ENCODE data around the gene LAMA2. TPM values are rescaled to one million over a fixed set of nuclear protein-coding genes. Genes with fewer than 3 reads are reported as not detected.

Gene LAMA2
- total RNA-seq, 1 donor = 9.4 TPM

DNA sequence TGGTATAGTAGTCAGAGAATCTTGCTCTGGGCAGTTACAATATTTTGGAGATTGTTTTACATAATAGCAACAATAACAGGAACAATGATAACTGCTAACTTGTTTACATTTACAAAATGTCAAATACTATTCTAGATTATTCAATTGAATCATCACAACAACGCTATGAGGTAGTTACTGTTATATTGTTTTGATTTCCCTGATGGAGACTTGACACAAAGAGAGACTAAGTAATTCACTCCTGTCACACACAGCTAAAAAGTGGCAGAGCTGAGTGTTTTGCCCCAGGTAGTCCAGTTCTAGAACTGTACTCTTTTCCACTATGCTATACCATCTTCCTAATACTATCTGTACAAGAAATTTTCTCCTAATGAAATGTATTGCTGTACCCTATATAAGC lies 356.1 kb downstream of the LAMA2 start:
- Histone ChIP-seq H4K20me1 (ENCODE audit: insufficient read depth, low read length) (no peaks in the 10 kb centered on the region), H3K4me1 (ENCODE audit: insufficient read depth, low read length) (no peaks in the 10 kb centered on the region), H3K4me3 (ENCODE audit: insufficient read depth, low read length) (no peak overlapping the region), H3K9me3 (ENCODE audit: low read depth, low read length) (no peaks in the 10 kb centered on the region), H2AFZ (ENCODE audit: low read length) (no peak overlapping the region), H3K79me2 (ENCODE audit: insufficient read depth, low read length) (no peaks in the 10 kb centered on the region), H3K4me2 (ENCODE audit: insufficient read depth, low read length) (no peak overlapping the region), H3K27me3 (ENCODE audit: insufficient read depth, low read length) (no peaks in the 10 kb centered on the region), H3K36me3 (ENCODE audit: insufficient read depth, low read length) (no peaks in the 10 kb centered on the region), H3K27ac (ENCODE audit: low read depth, low read length) (no peak overlapping the region)
- TF ChIP-seq, protein P1, sequence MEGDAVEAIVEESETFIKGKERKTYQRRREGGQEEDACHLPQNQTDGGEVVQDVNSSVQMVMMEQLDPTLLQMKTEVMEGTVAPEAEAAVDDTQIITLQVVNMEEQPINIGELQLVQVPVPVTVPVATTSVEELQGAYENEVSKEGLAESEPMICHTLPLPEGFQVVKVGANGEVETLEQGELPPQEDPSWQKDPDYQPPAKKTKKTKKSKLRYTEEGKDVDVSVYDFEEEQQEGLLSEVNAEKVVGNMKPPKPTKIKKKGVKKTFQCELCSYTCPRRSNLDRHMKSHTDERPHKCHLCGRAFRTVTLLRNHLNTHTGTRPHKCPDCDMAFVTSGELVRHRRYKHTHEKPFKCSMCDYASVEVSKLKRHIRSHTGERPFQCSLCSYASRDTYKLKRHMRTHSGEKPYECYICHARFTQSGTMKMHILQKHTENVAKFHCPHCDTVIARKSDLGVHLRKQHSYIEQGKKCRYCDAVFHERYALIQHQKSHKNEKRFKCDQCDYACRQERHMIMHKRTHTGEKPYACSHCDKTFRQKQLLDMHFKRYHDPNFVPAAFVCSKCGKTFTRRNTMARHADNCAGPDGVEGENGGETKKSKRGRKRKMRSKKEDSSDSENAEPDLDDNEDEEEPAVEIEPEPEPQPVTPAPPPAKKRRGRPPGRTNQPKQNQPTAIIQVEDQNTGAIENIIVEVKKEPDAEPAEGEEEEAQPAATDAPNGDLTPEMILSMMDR (IDR thresholded peaks at IDR 0.05; ENCODE audit: extremely low read depth, low read depth, low read length) = no peak
- DNase-seq (ENCODE audit: insufficient read length, low spot score, missing footprints) = no peak

DNA sequence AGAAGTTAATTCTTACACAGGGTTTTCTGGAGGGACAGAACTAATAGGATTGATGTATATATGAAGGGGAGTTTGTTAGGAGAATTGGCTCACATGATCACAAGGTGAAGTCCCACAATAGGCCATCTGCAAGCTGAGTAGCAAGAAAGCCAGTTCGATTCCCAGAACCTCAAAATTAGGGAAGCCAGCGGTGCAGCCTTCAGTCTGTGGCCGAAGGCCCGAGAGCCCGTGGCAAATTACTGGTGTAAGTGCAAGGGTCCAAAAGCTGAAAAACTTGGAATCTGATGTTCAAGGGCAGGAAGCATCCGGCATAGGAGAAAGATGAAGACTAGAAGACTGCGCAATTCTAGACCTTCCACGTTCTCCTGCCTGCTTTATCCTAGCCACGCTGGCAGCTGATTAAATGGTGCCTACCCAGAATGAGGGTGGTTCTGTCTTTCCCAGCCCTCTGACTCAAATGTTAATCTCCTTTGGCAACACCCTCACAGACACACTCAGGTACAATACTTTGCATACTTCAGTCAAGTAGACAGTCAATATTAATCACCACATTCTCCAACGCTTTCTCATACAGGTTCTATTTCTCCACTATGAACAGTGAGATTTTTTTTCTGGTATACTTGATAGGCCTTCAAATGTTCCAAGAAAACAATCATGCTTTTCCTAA lies 357.0 kb downstream of the LAMA2 start:
- Histone ChIP-seq H4K20me1 (ENCODE audit: insufficient read depth, low read length) (no peaks in the 10 kb centered on the region), H3K9me3 (ENCODE audit: low read depth, low read length) (no peaks in the 10 kb centered on the region), H3K4me2 (ENCODE audit: insufficient read depth, low read length) (no peak overlapping the region), H2AFZ (ENCODE audit: low read length) (no peak overlapping the region), H3K4me3 (ENCODE audit: insufficient read depth, low read length) (no peak overlapping the region), H3K79me2 (ENCODE audit: insufficient read depth, low read length) (no peaks in the 10 kb centered on the region), H3K4me1 (ENCODE audit: insufficient read depth, low read length) (no peaks in the 10 kb centered on the region), H3K36me3 (ENCODE audit: insufficient read depth, low read length) (no peaks in the 10 kb centered on the region), H3K27me3 (ENCODE audit: insufficient read depth, low read length) (no peaks in the 10 kb centered on the region), H3K27ac (ENCODE audit: low read depth, low read length) (no peak overlapping the region)
- TF ChIP-seq, protein P1 (IDR thresholded peaks at IDR 0.05; ENCODE audit: extremely low read depth, low read depth, low read length) = no peak
- DNase-seq (ENCODE audit: insufficient read length, low spot score, missing footprints) = no peak

DNA sequence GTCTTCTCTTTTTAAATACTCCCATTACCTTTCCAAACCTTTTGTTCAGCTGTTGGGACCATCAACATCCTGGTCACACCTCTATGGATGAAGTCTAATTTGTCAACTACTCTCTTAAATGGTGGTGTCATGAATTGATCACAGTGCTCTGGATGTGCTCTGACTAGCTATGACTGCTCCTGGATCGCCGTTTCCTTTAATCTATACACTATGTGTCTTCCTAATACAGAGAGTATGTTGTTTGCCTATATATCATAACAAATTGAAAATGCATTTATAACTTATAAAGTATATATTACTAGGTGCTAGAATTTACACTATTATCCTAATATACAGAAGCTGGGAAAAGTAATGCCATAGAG lies 357.5 kb downstream of the LAMA2 start:
- Histone ChIP-seq H3K36me3 (ENCODE audit: insufficient read depth, low read length) (no peaks in the 10 kb centered on the region), H4K20me1 (ENCODE audit: insufficient read depth, low read length) (no peaks in the 10 kb centered on the region), H3K27me3 (ENCODE audit: insufficient read depth, low read length) (no peaks in the 10 kb centered on the region), H3K4me3 (ENCODE audit: insufficient read depth, low read length) (no peak overlapping the region), H3K79me2 (ENCODE audit: insufficient read depth, low read length) (no peaks in the 10 kb centered on the region), H3K27ac (ENCODE audit: low read depth, low read length) (no peak overlapping the region), H3K4me1 (ENCODE audit: insufficient read depth, low read length) (no peaks in the 10 kb centered on the region), H3K9me3 (ENCODE audit: low read depth, low read length) (no peaks in the 10 kb centered on the region), H2AFZ (ENCODE audit: low read length) (no peak overlapping the region), H3K4me2 (ENCODE audit: insufficient read depth, low read length) (no peak overlapping the region)
- no peak for DNase-seq (ENCODE audit: insufficient read length, low spot score, missing footprints)
- TF ChIP-seq, protein P1 (IDR thresholded peaks at IDR 0.05; ENCODE audit: extremely low read depth, low read depth, low read length) = no peak

DNA sequence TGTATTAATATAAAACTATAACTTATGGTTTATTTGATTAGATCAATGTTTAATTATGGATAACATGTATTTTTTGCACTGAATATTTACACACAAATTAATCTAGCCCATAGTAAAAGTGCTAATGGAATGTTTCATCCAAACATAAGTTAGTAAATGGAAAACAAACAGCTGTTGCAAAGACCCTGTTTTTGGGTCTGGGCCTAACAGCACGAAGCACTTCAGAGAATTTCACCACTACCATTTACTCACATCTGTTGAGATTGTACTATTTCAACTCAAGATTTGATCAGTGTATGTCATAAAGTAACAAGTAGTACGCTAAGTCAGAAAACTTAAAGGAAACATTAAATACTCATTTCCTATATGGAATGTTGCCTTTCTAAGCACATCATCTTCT lies 359.6 kb downstream of the LAMA2 start:
- H3K4me3 ChIP-seq (ENCODE audit: insufficient read depth, low read length) = no peak overlapping the region
- H3K36me3 ChIP-seq (ENCODE audit: insufficient read depth, low read length) = no peaks in the 10 kb centered on the region
- H3K9me3 ChIP-seq (ENCODE audit: low read depth, low read length) = no peaks in the 10 kb centered on the region
- H3K4me1 ChIP-seq (ENCODE audit: insufficient read depth, low read length) = no peaks in the 10 kb centered on the region
- H3K27ac ChIP-seq (ENCODE audit: low read depth, low read length) = no peak overlapping the region
- H3K4me2 ChIP-seq (ENCODE audit: insufficient read depth, low read length) = no peak overlapping the region
- no peaks in the 10 kb centered on the region for H4K20me1 ChIP-seq (ENCODE audit: insufficient read depth, low read length)
- H2AFZ ChIP-seq (ENCODE audit: low read length) = no peak overlapping the region
- TF ChIP-seq, protein P1 (IDR thresholded peaks at IDR 0.05; ENCODE audit: extremely low read depth, low read depth, low read length) = no peak
- no peak for DNase-seq (ENCODE audit: insufficient read length, low spot score, missing footprints)
- H3K79me2 ChIP-seq (ENCODE audit: insufficient read depth, low read length) = no peaks in the 10 kb centered on the region
- H3K27me3 ChIP-seq (ENCODE audit: insufficient read depth, low read length) = no peaks in the 10 kb centered on the region

All from osteoblast (primary cell).